NCI-H345 treated with DMSO at 0.1 percent for 48 hours (cell line): ENCODE results near the gene ARF5.
A peak's percentile ranks its signal among the peaks of the same experiment; 100 is the strongest.
"Not testable (repeated sequence)": the region's sequence is repeated elsewhere in the genome, so short reads cannot be mapped to it uniquely, and the experiment has no call there.

Experiments used
- DNase-seq: peaks from one replicate; lab custom pipeline; 2025; ENCODE audit not compliant: unreplicated experiment; lab: John Stamatoyannopoulos, UW

ARF5 gene

GRCh38 chr7:127588019-127588696 lies at the start of gene ARF5:
ARF5 (plus strand) TSS chr7:127588411; CDS start chr7:127588499, 88 bp downstream.
- DNase-seq = peak; percentile 59

- no peak for DNase-seq
Observed at GRCh38 chr7:127539116-127539515, 49.1 kb upstream of the ARF5 start.

- not testable (repeated sequence) for DNase-seq
Observed at GRCh38 chr7:127540461-127540860, 47.8 kb upstream of the ARF5 start.

- no peak for DNase-seq
Observed at GRCh38 chr7:127541548-127541947, 46.7 kb upstream of the ARF5 start.

GRCh38 chr7:127546313-127546712 lies 41.9 kb upstream of the ARF5 start:
- no peak for DNase-seq

- no peak for DNase-seq
Observed at GRCh38 chr7:127550247-127550646, 38.0 kb upstream of the ARF5 start.

GRCh38 chr7:127551941-127552340 lies 36.3 kb upstream of the ARF5 start:
- no peak for DNase-seq

- no peak for DNase-seq
Observed at GRCh38 chr7:127556404-127556803, 31.8 kb upstream of the ARF5 start.

- no peak for DNase-seq
Observed at GRCh38 chr7:127557803-127558202, 30.4 kb upstream of the ARF5 start.

- no peak for DNase-seq
Observed at GRCh38 chr7:127566242-127566641, 22.0 kb upstream of the ARF5 start.

GRCh38 chr7:127568034-127568433 lies 20.2 kb upstream of the ARF5 start:
- DNase-seq = not testable (repeated sequence)

GRCh38 chr7:127571741-127572505 lies 16.3 kb upstream of the ARF5 start:
- no peak for DNase-seq

GRCh38 chr7:127578036-127578684 lies 10.1 kb upstream of the ARF5 start:
- DNase-seq = no peak

GRCh38 chr7:127578711-127579275 lies 9.4 kb upstream of the ARF5 start:
- DNase-seq = no peak

- no peak for DNase-seq
Observed at GRCh38 chr7:127580612-127581011, 7.6 kb upstream of the ARF5 start.

GRCh38 chr7:127581716-127582115 lies 6.5 kb upstream of the ARF5 start:
- no peak for DNase-seq

GRCh38 chr7:127582361-127582760 lies 5.8 kb upstream of the ARF5 start:
- no peak for DNase-seq

GRCh38 chr7:127584648-127585043 lies 3.6 kb upstream of the ARF5 start:
- DNase-seq = no peak

- peak; percentile 73 for DNase-seq
Observed at GRCh38 chr7:127585044-127585953, 2.9 kb upstream of the ARF5 start, which contains the start of gene GCC1. GCC1 (minus strand) TSS chr7:127585596; CDS start chr7:127585182, 414 bp downstream.

- DNase-seq = no peak
Observed at GRCh38 chr7:127586346-127586745, 1.9 kb upstream of the ARF5 start.

GRCh38 chr7:127587663-127588018 lies 570 bp upstream of the ARF5 start:
- DNase-seq = no peak
